ENCODE measurements around the gene CACNB4.
"Not testable (repeated sequence)": the region's sequence is repeated elsewhere in the genome, so short reads cannot be mapped to it uniquely, and the experiment has no call there.

CACNB4 gene

DNA sequence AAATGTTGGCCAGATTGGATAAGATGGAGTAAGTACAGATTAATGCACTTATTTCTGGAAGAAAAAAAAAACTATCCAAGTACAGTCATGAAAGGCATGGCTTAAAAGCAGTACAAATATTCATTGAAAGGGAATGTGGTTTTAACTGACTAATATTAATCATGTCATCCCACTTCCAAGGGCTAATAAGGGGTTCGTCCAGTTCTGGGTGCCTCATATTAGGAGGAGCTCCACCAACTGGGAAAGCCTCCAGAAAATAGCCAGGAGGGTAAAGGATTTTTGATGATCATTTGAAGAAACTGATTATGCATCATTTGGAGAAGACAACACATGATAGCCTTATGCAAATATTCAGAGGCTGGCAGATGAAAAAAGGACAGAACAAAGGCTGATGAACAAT is 155.4 kb downstream of the CACNB4 start:
- DNase-seq (ENCODE audit: low read depth in 2 of 2) = no peak

DNA sequence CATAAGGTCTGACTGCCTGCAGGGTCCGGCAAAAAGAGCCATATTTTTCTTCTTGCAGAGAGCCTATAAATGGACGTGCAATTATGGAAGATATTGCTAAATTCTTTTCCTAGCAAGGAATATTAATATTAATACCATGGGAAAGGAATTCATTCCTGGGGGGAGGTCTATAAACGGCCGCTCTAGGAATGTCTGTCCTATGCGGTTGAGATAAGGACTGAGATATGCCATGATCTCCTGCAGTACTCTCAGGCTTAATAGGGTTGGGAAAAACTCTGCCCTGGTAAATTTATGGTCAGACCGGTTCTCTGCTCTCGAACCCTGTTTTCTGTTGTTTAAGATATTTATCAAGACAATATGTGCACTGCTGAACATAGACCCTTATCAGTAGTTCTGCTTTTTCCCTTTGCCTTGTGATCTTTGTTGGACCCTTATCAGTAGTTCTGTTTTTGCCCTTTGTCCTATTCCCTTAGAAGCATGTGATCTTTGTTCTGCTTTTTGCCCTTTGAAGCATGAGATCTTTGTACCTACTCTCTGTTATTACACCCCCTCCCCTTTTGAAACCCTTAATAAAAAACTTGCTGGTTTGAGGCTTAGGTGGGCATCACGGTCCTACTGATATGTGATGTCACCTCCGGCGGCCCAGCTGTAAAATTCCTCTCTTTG is 156.2 kb downstream of the CACNB4 start:
- DNase-seq (ENCODE audit: low read depth in 2 of 2) = not testable (repeated sequence)

DNA sequence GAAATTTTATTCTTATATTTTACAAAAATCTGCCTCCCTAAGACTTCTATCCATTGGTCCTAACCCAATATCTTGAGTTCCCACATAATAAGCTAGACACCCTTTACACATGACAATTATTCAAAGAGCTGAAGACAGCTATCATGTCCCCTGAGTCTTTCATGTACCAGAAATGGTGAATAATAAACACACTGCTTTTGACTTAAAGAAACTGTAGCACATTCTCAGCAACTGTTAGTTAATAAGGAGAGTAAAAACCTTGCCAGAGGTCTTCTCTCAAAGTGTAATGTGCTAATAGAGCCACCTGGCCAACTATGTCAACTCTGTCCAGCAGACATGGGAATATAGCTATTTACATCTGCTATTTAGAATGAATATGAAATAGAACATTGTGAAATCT is 160.9 kb downstream of the CACNB4 start:
- DNase-seq (ENCODE audit: low read depth in 2 of 2) = no peak

DNA sequence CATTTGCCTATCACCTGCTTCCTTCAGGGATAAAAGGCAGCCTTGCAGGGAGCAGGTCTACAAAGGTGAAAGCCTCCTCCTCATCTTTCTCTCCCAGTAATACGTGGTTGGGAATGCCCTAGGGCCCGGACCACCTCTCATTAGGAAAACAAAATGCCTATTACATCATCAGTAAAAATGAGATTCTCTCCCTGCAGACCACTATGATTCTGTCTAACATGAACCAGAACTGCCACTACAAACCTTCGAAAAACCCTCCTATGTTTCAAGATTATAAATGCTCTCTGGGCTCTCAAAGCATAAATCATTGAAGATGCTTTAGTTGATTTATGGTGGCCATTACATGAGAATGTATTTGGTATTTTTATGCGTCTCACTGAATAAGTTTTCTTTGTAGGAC is 162.2 kb downstream of the CACNB4 start:
- no peak for DNase-seq (ENCODE audit: low read depth in 2 of 2)

DNA sequence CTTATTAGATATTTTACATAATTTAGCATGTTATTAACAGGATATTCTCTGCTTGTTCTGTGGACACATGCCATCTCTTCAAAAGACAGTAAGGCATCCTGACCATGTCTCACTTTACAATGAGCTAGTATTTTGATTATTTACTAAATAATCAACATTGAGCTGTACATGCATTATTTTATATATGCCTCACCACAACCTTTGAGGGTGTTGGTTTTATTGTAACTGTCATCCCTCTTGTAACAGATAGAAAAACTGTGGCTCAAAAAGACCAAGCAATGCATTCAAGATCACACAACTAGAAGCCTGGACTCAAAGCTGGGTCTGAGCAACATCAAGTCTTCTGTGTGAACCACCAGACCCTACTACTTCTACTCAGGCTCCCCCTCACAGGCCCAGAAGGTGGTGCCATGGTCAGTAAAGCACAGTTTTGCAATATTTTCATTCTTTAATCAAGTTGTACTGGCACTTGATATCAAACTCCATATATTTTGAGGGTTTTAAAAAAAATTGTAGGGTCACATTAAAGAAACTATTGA is 165.5 kb downstream of the CACNB4 start:
- DNase-seq (ENCODE audit: low read depth in 2 of 2) = no peak

DNA sequence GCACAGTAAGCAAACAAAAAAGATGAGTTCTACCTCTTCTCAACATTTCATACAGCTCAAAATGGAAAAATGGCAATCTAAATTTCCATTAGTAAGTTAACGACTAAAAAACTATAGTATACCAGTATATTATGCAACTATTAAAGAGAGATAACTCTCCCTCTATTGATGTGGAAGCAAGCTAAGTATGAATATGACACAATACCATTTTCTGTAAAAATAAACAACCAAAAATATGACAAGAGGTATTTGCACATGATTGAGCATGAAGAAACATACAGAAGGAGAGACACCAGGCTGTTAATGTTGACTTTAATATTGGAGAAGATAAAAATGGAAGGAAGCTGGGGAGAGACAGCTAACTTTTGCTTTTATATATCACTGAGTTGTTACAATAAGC is 167.1 kb downstream of the CACNB4 start:
- DNase-seq (ENCODE audit: low read depth in 2 of 2) = no peak

DNA sequence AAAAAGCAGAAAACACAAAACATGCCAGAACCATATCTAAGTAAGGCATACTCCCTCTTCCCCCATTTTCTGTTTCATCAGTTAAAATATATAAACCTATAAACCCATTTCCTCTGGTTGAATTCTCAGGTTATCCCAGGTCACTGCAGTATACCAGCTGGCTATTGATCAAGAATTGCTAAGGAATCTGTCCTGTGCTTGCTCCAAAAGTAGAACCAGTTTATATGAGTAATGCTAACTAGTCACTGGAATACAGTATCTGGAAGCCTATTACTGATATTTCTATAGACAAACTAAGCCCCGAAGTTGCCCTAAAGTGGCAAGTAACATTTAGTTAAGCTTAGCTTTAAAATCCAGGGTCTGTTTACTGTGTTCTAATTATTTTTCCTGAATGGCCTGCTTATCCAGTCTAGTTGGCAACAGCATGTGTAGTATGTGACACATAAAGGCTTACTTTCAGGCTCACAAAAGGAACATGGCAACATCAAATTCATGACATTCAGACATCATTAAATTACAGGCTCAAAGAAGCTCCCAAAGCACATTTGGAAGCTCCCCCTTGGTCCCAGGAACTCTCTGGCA is 167.7 kb downstream of the CACNB4 start:
- DNase-seq (ENCODE audit: low read depth in 2 of 2) = no peak

DNA sequence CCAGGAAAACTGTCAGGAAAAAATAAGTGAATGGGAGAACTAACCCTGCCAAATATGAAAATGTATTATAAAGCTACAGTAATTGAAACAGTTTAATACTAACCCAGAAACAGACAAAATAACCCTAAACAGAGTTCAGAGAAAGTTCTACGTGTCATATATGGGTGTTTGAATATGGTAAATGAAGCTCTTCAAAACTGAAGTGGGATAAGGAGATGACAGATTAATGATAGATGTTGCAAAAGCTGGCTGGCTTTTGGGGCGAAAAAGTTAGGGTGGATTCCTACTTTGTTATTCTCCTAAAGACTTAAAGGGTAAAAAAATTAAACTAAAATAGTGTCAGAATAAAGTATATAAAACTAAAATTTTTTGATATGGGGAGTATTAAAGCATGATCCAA is 168.8 kb downstream of the CACNB4 start:
- no peak for DNase-seq (ENCODE audit: low read depth in 2 of 2)

DNA sequence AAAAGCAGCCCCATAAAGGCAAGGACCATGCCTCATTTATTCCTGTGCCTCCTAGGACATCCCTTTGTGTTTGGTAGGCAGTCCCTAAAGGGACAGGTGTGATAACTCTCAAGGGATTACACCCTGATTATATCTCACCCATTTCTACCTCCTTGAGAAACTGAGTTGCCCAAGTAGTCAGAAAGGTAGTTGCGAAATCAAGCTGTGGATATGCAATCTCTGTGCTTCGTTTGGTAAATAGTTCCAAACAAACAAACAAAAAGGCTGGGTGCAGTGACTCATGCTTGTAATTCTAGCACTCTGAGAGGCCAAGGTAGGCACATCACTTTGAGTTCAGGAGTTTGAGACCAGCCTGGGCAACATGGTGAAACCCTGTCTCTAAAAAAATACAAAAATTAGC is 170.5 kb downstream of the CACNB4 start:
- no peak for DNase-seq (ENCODE audit: low read depth in 2 of 2)

DNA sequence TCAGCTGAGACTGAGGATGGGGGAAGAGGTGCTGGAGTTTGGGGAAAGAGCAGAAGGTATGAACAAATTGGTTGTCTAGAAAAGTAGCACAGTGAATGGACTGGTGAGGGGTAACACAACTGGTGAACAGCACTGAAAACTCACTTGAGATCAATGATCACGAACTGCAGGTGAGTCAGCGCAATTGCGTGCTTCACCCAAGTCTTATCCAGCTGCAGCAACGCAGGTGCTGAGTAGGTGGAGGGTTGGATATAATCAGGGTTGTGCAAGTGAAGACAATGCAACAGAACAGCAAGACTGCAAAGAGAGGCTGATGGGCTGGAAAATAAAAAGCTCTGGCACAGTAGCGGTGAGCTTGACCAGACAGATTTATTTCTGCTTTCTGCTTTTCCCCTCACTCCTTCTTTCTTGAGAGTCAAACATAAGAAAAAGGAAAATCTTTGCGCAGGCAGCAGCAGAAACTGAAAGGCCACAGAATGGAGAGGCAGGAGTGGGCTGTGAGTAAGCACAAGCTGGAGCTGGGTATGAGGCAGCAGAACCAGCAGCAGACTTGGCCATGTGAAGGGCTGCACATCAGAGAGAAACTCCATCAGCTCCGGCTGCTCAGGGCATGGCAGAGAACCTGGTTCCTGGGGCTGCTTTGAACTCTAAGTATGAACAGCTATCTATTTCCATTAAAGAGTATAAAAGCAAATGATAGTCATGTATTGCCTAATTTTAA is 171.2 kb downstream of the CACNB4 start:
- DNase-seq (ENCODE audit: low read depth in 2 of 2) = no peak

DNA sequence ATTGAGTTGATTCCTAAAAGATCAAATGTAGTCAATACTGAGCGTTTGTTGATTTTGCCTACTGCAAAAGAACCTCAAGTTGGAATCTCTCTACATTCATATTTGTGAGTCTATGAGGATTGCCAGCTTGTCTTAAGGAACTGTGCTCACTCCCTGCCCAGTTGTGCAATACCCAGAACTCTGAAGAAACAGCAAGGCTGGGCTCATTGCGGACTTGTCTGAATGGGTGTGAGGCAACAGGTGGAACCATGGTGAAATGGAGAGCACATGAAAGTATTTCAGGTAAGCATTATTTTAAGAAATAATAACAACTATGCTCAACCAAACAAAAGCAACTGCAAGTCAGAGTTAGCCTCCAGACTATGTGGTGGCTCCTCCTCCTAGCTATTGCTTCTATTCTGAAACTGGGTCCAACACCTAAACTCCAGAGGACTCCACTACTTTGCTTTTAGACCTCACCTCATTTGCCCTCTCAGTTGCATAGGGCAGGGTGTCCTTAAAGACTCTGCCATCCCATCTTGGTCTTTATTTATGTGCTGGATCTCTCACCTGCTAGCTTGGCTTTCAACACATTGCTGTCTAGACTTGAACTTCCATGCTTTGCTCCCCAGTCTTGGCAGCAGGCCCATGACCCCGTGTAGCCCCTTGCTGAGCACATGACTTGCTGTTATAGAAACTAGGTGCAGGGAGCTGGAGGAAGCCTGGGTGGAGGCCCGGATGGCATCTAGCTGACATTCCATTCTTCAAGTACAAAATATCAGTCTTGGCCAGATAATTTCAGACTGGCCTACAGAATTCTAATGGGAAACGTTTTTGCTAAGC is 175.8 kb downstream of the CACNB4 start:
- no peak for DNase-seq (ENCODE audit: low read depth in 2 of 2)

DNA sequence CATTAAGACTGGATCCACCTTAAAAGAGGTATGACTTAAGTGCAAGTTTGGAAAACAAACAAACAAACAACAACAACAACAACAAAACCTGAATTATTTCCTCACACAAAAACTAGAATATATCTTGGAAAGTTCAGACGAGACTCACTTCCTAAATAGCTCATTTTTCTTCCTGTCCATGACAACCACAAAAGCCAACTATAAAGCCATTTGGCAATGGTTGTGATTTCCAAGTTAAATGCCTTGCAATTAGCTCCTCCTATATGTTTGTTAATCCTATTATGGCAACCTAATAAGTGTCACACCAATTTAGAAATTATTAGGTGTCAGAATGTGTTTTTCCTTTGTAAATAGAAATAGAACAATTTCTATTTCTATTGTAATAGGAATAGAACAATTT is 179.1 kb downstream of the CACNB4 start:
- DNase-seq (ENCODE audit: low read depth in 2 of 2) = no peak

DNA sequence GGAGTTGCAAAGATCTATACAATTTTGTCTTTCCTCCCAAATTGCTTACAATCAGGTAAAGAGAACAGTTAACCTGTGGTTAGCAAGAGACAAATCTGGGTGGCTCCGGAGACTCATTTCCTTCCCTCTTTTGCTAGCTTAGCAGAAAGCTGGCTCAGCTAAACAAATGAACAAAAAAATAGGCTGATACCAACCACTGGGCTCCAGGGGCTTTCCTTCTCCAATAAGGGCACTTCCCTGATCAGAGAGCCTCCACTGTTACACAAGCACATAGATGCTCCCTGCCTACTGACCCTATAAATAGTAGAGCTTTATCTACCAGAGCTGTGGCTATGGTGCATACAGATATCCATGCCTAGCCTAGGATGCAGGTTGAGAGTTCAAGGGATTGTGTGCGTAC is 180.5 kb downstream of the CACNB4 start:
- no peak for DNase-seq (ENCODE audit: low read depth in 2 of 2)

DNA sequence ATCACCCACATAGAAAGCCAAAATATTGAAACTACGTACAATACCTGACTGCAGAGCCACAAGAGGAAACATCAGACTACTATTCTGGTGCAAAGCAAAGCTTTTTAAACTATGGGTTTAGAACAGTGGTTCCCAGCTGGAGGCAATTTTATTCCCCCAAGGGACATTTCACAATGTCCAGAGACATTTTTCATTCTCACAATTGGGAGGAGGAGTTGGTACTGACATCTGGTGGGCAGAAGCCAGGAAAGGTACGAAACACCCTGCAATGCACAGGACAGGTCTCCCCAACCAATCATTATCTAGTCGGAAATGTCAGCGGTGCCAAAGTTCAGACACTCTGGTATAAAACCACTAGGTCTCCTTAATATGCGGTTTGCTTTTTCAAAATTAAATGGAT is 182.2 kb downstream of the CACNB4 start:
- no peak for DNase-seq (ENCODE audit: low read depth in 2 of 2)

DNA sequence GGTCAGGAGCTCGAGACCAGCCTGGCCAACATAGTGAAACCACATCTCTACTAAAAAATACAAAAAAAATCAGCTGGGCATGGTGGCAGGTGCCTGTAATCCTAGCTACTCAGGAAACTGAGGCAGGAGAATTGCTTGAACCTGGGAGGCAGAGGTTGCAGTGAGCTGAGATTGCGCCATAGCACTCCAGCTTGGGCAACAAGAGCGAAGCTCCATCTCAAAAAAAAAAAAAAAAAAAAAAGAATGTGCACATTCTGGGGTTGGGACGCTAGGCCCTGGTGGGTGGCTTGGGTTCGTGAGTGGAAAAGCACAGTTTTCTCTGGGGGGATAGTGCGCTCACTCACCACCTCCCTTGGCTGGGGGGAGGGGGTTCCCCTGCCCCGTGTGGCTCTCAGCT is 183.2 kb downstream of the CACNB4 start:
- DNase-seq (ENCODE audit: low read depth in 2 of 2) = not testable (repeated sequence)

DNA sequence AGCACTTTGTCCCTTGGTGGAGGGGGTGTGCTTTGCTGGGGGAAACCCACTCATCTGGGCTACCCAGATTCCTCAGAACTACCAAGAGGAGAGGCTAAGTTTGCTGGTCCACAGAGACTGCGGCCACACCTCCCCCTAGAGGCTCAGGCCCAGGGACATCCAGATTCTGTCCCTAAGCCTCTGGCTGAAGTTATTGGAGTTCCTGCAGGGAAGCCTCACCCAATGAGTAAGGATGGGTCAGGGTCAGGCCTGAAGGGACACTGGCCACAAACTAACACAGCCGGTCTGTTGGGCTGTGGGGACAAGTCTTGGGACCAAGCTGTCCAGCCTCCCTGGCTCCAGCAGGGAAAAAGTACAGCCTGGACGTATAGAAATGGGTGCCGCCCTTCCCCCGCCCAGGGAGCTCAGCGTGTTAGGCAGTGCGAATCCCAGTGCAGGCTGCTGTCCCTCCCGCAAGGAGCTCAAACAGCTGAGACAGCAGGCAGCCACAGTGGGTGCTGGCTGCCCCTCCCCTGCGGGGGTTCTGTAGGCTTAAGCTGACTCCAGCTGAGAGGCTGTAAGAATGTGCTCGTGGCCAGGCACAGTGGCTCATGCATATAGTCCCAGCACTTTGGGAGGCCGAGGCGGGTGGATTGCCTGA is 183.7 kb downstream of the CACNB4 start:
- no peak for DNase-seq (ENCODE audit: low read depth in 2 of 2)

DNA sequence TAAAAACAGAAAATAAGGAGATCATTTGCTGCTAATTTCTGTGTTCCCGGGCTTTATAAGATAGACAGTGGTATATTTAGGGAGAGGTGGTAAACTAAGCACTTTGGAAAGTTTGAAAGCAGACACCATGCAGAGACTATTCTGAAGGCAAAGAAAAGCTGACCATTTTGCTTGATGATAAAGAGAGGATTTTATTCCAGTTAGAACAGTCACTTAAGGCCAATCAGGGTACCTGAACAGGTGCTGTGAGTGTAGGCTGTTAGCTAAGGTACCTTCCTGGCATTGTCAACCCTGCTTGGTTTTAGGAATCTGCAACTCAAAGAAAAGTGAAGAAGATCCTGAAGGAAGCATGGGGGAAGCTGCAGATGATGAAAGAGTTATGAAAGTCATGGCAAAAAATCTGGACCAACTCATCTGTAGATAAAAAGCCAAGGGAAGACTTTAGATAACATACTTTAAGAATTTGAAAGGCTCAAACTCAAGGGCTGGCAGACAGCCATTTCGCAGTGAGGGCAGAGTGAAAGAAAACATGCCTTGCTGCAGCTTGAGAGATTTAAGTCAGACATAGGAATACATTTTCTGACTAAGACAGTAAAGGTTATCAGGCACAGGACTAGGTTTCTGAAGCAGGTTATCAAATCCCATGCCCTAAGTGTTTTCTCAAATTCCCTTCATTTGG is 190.5 kb downstream of the CACNB4 start:
- DNase-seq (ENCODE audit: low read depth in 2 of 2) = no peak

DNA sequence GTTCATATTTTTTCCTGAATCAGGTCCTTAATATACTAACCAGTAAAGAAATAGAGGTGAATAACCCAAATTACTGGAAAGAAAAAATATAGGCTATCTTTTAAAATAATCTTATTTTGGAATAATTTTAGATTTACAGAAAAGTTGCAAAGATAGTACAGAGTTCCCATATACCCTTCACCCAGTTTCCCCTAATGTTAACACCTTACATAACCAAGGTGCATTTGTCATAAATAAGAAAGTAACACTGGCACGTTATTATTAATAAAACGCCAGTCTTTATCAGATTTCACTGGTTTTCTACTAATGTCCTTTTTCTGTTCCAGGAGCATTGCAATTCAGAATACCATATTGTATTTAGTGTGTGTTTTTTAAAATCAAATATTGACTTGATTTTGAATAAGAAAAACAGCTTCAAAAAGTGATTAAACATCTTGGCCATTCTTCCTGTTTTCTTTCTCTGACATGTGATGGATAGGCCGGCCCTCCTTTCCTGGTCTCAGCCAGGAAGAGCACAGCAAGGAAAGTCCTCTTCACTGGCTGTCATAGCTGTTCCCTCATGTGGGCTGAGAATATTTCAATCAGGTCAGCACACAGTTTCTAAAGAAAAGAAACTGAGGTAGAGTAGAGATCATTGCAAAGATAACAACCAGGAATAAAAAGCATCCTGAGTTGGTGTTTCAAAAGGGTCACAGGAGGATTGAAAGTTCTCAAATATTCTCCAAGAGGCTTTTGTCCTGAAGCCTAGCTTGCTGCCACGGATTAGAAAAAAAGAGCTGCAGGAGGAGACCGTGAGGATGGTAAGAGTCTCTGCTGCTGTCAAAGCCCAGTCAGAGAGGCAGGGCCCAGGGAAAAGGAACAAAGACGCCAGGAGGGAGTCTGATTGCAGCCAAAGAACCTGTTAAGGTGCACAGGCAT is 191.3 kb downstream of the CACNB4 start:
- no peak for DNase-seq (ENCODE audit: low read depth in 2 of 2)

DNA sequence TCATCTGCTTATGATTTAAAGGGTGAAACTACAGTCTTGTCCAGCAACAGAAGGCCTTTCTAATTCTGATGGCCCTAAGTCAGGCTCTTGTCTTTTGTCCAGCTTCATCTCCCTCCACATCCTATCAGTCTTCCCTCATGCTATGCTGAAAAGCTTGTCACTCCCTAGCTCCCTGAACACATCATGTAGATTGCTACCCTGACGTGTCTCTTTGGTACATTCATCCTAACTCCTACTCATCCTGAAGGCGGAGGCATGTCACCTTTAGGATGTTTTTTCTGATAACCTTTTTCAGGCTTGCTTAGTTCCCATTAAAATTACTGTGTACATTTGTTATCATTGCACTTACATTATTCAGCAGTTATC is 192.2 kb downstream of the CACNB4 start:
- DNase-seq (ENCODE audit: low read depth in 2 of 2) = no peak

DNA sequence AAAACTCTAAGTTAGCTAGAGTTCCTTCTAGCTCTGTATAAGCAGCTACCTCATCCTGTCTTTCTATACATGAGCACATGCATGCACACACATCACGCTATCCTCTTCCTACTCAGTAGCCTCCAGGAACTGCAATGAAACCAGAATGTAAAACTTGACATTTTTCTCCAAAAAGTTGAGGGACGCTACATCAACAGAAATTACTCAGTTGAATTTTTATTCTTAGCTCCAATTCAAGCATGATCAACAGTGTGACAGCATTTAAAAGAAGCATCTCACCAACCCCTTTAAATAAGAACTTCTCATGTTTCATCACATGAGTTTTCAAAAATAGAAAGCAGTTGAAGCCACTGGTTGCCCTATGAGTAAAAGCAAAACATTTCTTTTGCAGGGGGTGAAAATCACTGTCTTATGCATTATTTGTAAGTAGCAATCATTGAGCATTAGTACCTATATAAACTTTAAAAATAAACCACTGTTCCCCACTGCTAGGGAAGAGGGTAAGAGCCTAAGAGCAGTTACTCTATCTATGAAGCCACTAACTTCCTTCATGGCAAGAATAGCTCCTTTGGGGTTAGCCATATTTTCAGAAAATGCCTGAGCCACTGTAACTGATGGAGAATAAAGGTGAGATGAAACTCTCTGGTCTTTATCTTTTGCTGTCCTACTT is 192.7 kb downstream of the CACNB4 start:
- no peak for DNase-seq (ENCODE audit: low read depth in 2 of 2)
